HEK293 (cell line): ENCODE measurements around the gene KRT78.

Source experiments
- CTCF ChIA-PET: fragments of 350-600 bp; formaldehyde crosslinking; extraction: SDS; loops from one replicate; lab custom pipeline; 2021; ENCODE audit warnings: antibody characterized with exemption; lab: Yijun Ruan, JAX
- POLR2A ChIA-PET: fragments of 300-600 bp; formaldehyde crosslinking; extraction: SDS; loops from one replicate; lab custom pipeline; 2020; ENCODE audit warnings: antibody characterized with exemption, inconsistent platforms; lab: Yijun Ruan, JAX
- H3K27ac ChIP-seq: fragments of 200-500 bp; sonication (Bioruptor generic); 2 replicates; pipeline ENCODE4 v1.5.1; 2014; ENCODE audit warnings: low read depth, low read length, control low read depth, inconsistent platforms; ENCODE audit errors: extremely low read depth
- H3K36me3 ChIP-seq, 2 experiments: fragments of 200-500 bp in 1 of 2; sonication (Bioruptor generic) in 1 of 2; 1 replicate in 1 of 2; 2 replicates in 1 of 2; pipeline ENCODE4 v1.5.1; 2014 to 2017; ENCODE audit warnings: inconsistent platforms in 2 of 2, low read length in 2 of 2; ENCODE audit not compliant: control insufficient read depth in 2 of 2, insufficient read depth in 1 of 2
- H3K4me1 ChIP-seq: fragments of 200-500 bp; sonication (Bioruptor generic); 2 replicates; pipeline ENCODE4 v1.5.1; 2014; ENCODE audit warnings: mild to moderate bottlenecking, low read length, inconsistent platforms; ENCODE audit not compliant: control insufficient read depth, insufficient read depth
- H3K4me3 ChIP-seq: 2 replicates; pipeline ENCODE4 v1.5.1; 2011; ENCODE audit warnings: low read depth, mild to moderate bottlenecking, control low read depth, low read length, moderate library complexity
- H3K9me3 ChIP-seq: fragments of 200-500 bp; sonication (Bioruptor generic); 2 replicates; pipeline ENCODE4 v1.5.1; 2014; ENCODE audit warnings: low read depth, low read length, inconsistent platforms; ENCODE audit not compliant: control insufficient read depth, insufficient read depth
- AEBP2 ChIP-seq: fragments of 450-650 bp; formaldehyde crosslinking; IDR thresholded peaks from 2 replicates; pipeline ENCODE4 v1.5.1; 2016; ENCODE audit warnings: missing biosample characterization, missing genetic modification characterization, borderline replicate concordance
- EGR2 ChIP-seq: fragments of 450-650 bp; formaldehyde crosslinking; IDR thresholded peaks from 2 replicates; pipeline ENCODE4 v1.5.1; 2016; ENCODE audit warnings: low read depth, missing biosample characterization, missing genetic modification characterization
- HOXC10 ChIP-seq: sonication (generic); formaldehyde crosslinking; IDR thresholded peaks from 2 replicates; pipeline ENCODE4 v1.8.1; 2023; ENCODE audit warnings: mild to moderate bottlenecking, missing genetic modification reagents
- KLF16 ChIP-seq: fragments of 450-650 bp; formaldehyde crosslinking; IDR thresholded peaks from 2 replicates; pipeline ENCODE4 v1.5.1; 2017; ENCODE audit warnings: missing biosample characterization, missing genetic modification characterization
- KLF8 ChIP-seq: fragments of 450-650 bp; formaldehyde crosslinking; IDR thresholded peaks from 2 replicates; pipeline ENCODE4 v1.5.1; 2016; ENCODE audit warnings: missing biosample characterization, missing genetic modification characterization
- KLF9 ChIP-seq: fragments of 450-650 bp; formaldehyde crosslinking; IDR thresholded peaks from 2 replicates; pipeline ENCODE4 v1.5.1; 2016; ENCODE audit warnings: missing biosample characterization, missing genetic modification characterization, low read depth
- OSR2 ChIP-seq: fragments of 450-650 bp; formaldehyde crosslinking; IDR thresholded peaks from 2 replicates; pipeline ENCODE4 v1.5.1; 2016; ENCODE audit warnings: missing biosample characterization, missing genetic modification characterization
- SP2 ChIP-seq: fragments of 450-650 bp; formaldehyde crosslinking; IDR thresholded peaks from 2 replicates; pipeline ENCODE4 v1.5.1; 2016; ENCODE audit warnings: missing biosample characterization, missing genetic modification characterization
- TRIM28 ChIP-seq: IDR thresholded peaks from 2 replicates; pipeline ENCODE4 v1.6.1; 2011; ENCODE audit warnings: low read length, control low read depth, borderline replicate concordance
- ZBTB17 ChIP-seq: fragments of 450-650 bp; formaldehyde crosslinking; IDR thresholded peaks from 2 replicates; pipeline ENCODE4 v1.5.1; 2016; ENCODE audit warnings: missing biosample characterization, missing genetic modification characterization
- ZBTB20 ChIP-seq: fragments of 450-650 bp; formaldehyde crosslinking; IDR thresholded peaks from 2 replicates; pipeline ENCODE4 v1.5.1; 2016; ENCODE audit warnings: missing biosample characterization, missing genetic modification characterization
- ZBTB21 ChIP-seq: fragments of 450-650 bp; formaldehyde crosslinking; IDR thresholded peaks from 2 replicates; pipeline ENCODE4 v1.5.1; 2017; ENCODE audit warnings: missing biosample characterization, missing genetic modification characterization
- ZNF132 ChIP-seq: fragments of 450-650 bp; formaldehyde crosslinking; IDR thresholded peaks from 2 replicates; pipeline ENCODE4 v1.5.1; 2017; ENCODE audit warnings: missing biosample characterization, missing genetic modification characterization, borderline replicate concordance
- ZNF223 ChIP-seq: fragments of 450-650 bp; formaldehyde crosslinking; IDR thresholded peaks from 2 replicates; pipeline ENCODE4 v1.5.1; 2016; ENCODE audit warnings: missing biosample characterization, missing genetic modification characterization
- ZNF239 ChIP-seq: fragments of 450-650 bp; formaldehyde crosslinking; IDR thresholded peaks from 2 replicates; pipeline ENCODE4 v1.5.1; 2016; ENCODE audit warnings: missing biosample characterization, missing genetic modification characterization
- ZNF302 ChIP-seq: fragments of 450-650 bp; formaldehyde crosslinking; IDR thresholded peaks from 2 replicates; pipeline ENCODE4 v1.5.1; 2016; ENCODE audit warnings: missing biosample characterization, missing genetic modification characterization, low read depth
- ZNF324 ChIP-seq: fragments of 450-650 bp; formaldehyde crosslinking; IDR thresholded peaks from 2 replicates; pipeline ENCODE4 v1.5.1; 2016; ENCODE audit warnings: missing biosample characterization, missing genetic modification characterization
- ZNF394 ChIP-seq: fragments of 450-650 bp; formaldehyde crosslinking; IDR thresholded peaks from 2 replicates; pipeline ENCODE4 v1.5.1; 2016; ENCODE audit warnings: missing biosample characterization, missing genetic modification characterization, mild to moderate bottlenecking, moderate library complexity, borderline replicate concordance
- ZNF488 ChIP-seq: fragments of 450-650 bp; formaldehyde crosslinking; IDR thresholded peaks from 2 replicates; pipeline ENCODE4 v1.5.1; 2016; ENCODE audit warnings: missing biosample characterization, missing genetic modification characterization
- ZNF510 ChIP-seq: fragments of 450-650 bp; formaldehyde crosslinking; IDR thresholded peaks from 2 replicates; pipeline ENCODE4 v1.5.1; 2018; ENCODE audit warnings: mild to moderate bottlenecking, missing genetic modification characterization, missing biosample characterization; ENCODE audit not compliant: insufficient replicate concordance
- ZNF558 ChIP-seq: fragments of 450-650 bp; formaldehyde crosslinking; IDR thresholded peaks from 2 replicates; pipeline ENCODE4 v1.5.1; 2016; ENCODE audit warnings: missing biosample characterization, missing genetic modification characterization
- ZNF621 ChIP-seq: fragments of 450-650 bp; formaldehyde crosslinking; IDR thresholded peaks from 2 replicates; pipeline ENCODE4 v1.5.1; 2017; ENCODE audit warnings: missing biosample characterization, missing genetic modification characterization
- ZNF629 ChIP-seq: fragments of 450-650 bp; formaldehyde crosslinking; IDR thresholded peaks from 2 replicates; pipeline ENCODE4 v1.5.1; 2017; ENCODE audit warnings: missing biosample characterization, missing genetic modification characterization
- ZNF777 ChIP-seq: fragments of 450-650 bp; formaldehyde crosslinking; IDR thresholded peaks from 2 replicates; pipeline ENCODE4 v1.5.1; 2017; ENCODE audit warnings: missing biosample characterization, missing genetic modification characterization, borderline replicate concordance
- ZSCAN18 ChIP-seq: fragments of 450-650 bp; formaldehyde crosslinking; IDR thresholded peaks from 2 replicates; pipeline ENCODE4 v1.5.1; 2016; ENCODE audit warnings: missing biosample characterization, missing genetic modification characterization
- TF ChIP-seq, protein P1 (sequence below): fragments of 450-650 bp; formaldehyde crosslinking; IDR thresholded peaks from 2 replicates; pipeline ENCODE4 v1.5.1; 2016; ENCODE audit warnings: missing biosample characterization, missing genetic modification characterization
- TF ChIP-seq, protein P2 (sequence below): fragments of 450-650 bp; formaldehyde crosslinking; IDR thresholded peaks from 2 replicates; pipeline ENCODE4 v1.5.1; 2016; ENCODE audit warnings: missing biosample characterization, missing genetic modification characterization
- TF ChIP-seq, protein P3 (sequence below): fragments of 450-650 bp; IDR thresholded peaks from 2 replicates; pipeline ENCODE4 v1.5.1; 2018; ENCODE audit warnings: missing biosample characterization, mild to moderate bottlenecking, missing genetic modification characterization

KRT78 gene

GRCh38 chr12:52839436-52840105 lies 9.2 kb downstream of the KRT78 start:
- ChIA-PET CTCF (interaction anchor here (2.2 kb wide), 1 partner anchor 26 kb away, joined by 6 read pairs; no protein-coding TSS in a partner anchor), POLR2A (no interaction called here)
- no peaks in the 10 kb centered on the region for H3K36me3 ChIP-seq
- H3K27ac ChIP-seq, result no peak overlapping the region
- no peak overlapping the region for H3K4me3 ChIP-seq
- TF ChIP-seq HOXC10 (CRISPR knock-in tag) (no peak), KLF9 (tag by site-specific recombination) (no peak), ZBTB21 (tag by site-specific recombination) (no peak), ZBTB20 (tag by site-specific recombination) (no peak), AEBP2 (no peak), ZNF239 (tag by site-specific recombination) (no peak), TRIM28 (no peak), ZNF223 (tag by site-specific recombination) (no peak), ZNF629 (tag by site-specific recombination) (no peak), ZNF558 (tag by site-specific recombination) (no peak), KLF16 (tag by site-specific recombination) (no peak), OSR2 (no peak), ZBTB17 (no peak), ZNF324 (no peak)
- TF ChIP-seq, protein P1, sequence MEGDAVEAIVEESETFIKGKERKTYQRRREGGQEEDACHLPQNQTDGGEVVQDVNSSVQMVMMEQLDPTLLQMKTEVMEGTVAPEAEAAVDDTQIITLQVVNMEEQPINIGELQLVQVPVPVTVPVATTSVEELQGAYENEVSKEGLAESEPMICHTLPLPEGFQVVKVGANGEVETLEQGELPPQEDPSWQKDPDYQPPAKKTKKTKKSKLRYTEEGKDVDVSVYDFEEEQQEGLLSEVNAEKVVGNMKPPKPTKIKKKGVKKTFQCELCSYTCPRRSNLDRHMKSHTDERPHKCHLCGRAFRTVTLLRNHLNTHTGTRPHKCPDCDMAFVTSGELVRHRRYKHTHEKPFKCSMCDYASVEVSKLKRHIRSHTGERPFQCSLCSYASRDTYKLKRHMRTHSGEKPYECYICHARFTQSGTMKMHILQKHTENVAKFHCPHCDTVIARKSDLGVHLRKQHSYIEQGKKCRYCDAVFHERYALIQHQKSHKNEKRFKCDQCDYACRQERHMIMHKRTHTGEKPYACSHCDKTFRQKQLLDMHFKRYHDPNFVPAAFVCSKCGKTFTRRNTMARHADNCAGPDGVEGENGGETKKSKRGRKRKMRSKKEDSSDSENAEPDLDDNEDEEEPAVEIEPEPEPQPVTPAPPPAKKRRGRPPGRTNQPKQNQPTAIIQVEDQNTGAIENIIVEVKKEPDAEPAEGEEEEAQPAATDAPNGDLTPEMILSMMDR (tag by site-specific recombination), result no peak
- TF ChIP-seq, protein P2, sequence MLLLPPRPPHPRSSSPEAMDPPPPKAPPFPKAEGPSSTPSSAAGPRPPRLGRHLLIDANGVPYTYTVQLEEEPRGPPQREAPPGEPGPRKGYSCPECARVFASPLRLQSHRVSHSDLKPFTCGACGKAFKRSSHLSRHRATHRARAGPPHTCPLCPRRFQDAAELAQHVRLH, result no peak
- no peaks in the 10 kb centered on the region for H3K4me1 ChIP-seq
- H3K9me3 ChIP-seq, result no peaks in the 10 kb centered on the region

GRCh38 chr12:52838609-52839435 lies 10.0 kb downstream of the KRT78 start:
- H3K36me3 ChIP-seq, result no peaks in the 10 kb centered on the region
- no peaks in the 10 kb centered on the region for H3K9me3 ChIP-seq
- no peak overlapping the region for H3K4me3 ChIP-seq
- H3K4me1 ChIP-seq, result no peaks in the 10 kb centered on the region
- CTCF ChIA-PET, result interaction anchor here (0.5 to 2.2 kb wide), 6 partner anchors 27 to 699 kb away, joined by 3 to 6 read pairs (median 4); no protein-coding TSS in a partner anchor
- no peak overlapping the region for H3K27ac ChIP-seq
- POLR2A ChIA-PET, result no interaction called here
- peak; percentile 73 for TF ChIP-seq EGR2 (tag by site-specific recombination)
- no peak for TF ChIP-seq ZSCAN18 (tag by site-specific recombination)
- TF ChIP-seq KLF8 (tag by site-specific recombination), result no peak
- TF ChIP-seq ZNF394, result no peak
- no peak for TF ChIP-seq ZNF777 (tag by site-specific recombination)
- TF ChIP-seq ZNF302 (tag by site-specific recombination), result no peak
- TF ChIP-seq ZBTB17, result peak; percentile 63
- TF ChIP-seq ZNF488 (tag by site-specific recombination), result no peak
- no peak for TF ChIP-seq ZNF132 (tag by site-specific recombination)
- no peak for TF ChIP-seq ZNF621 (tag by site-specific recombination)
- TF ChIP-seq SP2 (tag by site-specific recombination), result no peak
- TF ChIP-seq, protein P3, sequence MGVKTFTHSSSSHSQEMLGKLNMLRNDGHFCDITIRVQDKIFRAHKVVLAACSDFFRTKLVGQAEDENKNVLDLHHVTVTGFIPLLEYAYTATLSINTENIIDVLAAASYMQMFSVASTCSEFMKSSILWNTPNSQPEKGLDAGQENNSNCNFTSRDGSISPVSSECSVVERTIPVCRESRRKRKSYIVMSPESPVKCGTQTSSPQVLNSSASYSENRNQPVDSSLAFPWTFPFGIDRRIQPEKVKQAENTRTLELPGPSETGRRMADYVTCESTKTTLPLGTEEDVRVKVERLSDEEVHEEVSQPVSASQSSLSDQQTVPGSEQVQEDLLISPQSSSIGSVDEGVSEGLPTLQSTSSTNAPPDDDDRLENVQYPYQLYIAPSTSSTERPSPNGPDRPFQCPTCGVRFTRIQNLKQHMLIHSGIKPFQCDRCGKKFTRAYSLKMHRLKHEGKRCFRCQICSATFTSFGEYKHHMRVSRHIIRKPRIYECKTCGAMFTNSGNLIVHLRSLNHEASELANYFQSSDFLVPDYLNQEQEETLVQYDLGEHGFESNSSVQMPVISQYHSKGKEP (tag by site-specific recombination), result no peak
- TF ChIP-seq ZNF510 (tag by site-specific recombination), result no peak
- no peak for TF ChIP-seq TRIM28
